Mesothelial cell of epicardium (in vitro differentiated cells): ENCODE results near the gene NLGN1. TPM values are rescaled to one million over a fixed set of nuclear protein-coding genes. Genes with fewer than 3 reads are reported as not detected.

Source experiments
- DNase-seq, 2 experiments: peaks; one replicate each; pipeline ENCODE4 v3.0.0; 2021; ENCODE audit warnings: low spot score in 2 of 2; ENCODE audit not compliant: unreplicated experiment in 2 of 2
- H3K27ac Mint-ChIP-seq: 2 replicates; pipeline ENCODE4 v1.8.0; 2021; ENCODE audit warnings: mixed read lengths
- H3K27me3 Mint-ChIP-seq: 2 replicates; pipeline ENCODE4 v1.8.0; 2021; ENCODE audit warnings: low read depth, mixed read lengths
- H3K36me3 Mint-ChIP-seq: 2 replicates; pipeline ENCODE4 v1.8.0; 2021; ENCODE audit warnings: mixed read lengths
- H3K4me1 Mint-ChIP-seq: 2 replicates; pipeline ENCODE4 v1.8.0; 2021; ENCODE audit warnings: mixed read lengths
- H3K4me3 Mint-ChIP-seq: 2 replicates; pipeline ENCODE4 v1.8.0; 2021; ENCODE audit warnings: mild to moderate bottlenecking, moderate library complexity, mixed read lengths
- H3K9me3 Mint-ChIP-seq: 2 replicates; pipeline ENCODE4 v1.8.0; 2021; ENCODE audit warnings: mixed read lengths
- total RNA-seq: library from RNA; stranded (reverse); gene quantifications from 3 replicates; pipeline ENCODE4 v1.2.1, GENCODE V29; 2021
- TF ChIP-seq, protein P1 (sequence below): fragments of 200-600 bp; sonication (generic); IDR thresholded peaks from one replicate; pipeline ENCODE4 v1.5.0; 2021; ENCODE audit warnings: antibody characterized with exemption; ENCODE audit not compliant: unreplicated experiment

Gene NLGN1
- total RNA-seq, 1 donor from 2014 or later, result 4.2 TPM

DNA sequence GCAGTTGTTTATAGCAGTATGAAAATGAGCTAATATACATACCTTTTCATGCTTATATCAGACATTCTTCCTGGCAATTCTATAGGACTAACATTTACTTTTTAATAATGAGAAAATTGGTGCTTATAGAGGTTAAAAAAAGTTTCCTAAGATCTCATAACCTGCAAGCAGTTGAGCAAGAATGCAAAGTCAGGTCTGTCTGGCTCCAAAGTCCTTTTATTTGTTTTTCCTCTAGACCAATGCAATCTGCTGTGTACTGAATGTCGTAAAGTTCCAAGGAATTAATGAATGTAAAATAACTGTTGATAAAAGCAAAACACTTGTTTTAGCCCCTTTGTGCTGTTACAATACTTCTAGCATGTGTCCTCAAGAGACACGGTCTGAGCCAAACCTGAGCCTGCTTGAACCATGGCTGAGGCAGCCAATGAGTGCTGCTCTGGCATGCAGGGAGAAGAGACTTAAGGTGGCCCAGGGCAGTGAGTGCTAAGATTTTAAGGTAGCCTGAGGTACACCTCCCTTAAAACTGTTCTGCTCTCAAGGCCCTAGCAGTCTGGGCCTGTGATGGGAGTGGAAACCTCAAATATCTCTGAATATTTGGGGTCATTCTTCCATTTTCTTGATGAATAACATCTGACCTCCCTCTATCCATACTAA lies 906.5 kb downstream of the NLGN1 start:
- Mint-ChIP-seq H3K27ac (no peak overlapping the region), H3K4me1 (no peaks in the 10 kb centered on the region), H3K27me3 (peaks cover 2% of the 10 kb centered on the region), H3K4me3 (no peak overlapping the region), H3K36me3 (no peaks in the 10 kb centered on the region), H3K9me3 (peaks cover 3% of the 10 kb centered on the region)
- DNase-seq, result no peak
- TF ChIP-seq, protein P1, sequence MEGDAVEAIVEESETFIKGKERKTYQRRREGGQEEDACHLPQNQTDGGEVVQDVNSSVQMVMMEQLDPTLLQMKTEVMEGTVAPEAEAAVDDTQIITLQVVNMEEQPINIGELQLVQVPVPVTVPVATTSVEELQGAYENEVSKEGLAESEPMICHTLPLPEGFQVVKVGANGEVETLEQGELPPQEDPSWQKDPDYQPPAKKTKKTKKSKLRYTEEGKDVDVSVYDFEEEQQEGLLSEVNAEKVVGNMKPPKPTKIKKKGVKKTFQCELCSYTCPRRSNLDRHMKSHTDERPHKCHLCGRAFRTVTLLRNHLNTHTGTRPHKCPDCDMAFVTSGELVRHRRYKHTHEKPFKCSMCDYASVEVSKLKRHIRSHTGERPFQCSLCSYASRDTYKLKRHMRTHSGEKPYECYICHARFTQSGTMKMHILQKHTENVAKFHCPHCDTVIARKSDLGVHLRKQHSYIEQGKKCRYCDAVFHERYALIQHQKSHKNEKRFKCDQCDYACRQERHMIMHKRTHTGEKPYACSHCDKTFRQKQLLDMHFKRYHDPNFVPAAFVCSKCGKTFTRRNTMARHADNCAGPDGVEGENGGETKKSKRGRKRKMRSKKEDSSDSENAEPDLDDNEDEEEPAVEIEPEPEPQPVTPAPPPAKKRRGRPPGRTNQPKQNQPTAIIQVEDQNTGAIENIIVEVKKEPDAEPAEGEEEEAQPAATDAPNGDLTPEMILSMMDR, result no peak

DNA sequence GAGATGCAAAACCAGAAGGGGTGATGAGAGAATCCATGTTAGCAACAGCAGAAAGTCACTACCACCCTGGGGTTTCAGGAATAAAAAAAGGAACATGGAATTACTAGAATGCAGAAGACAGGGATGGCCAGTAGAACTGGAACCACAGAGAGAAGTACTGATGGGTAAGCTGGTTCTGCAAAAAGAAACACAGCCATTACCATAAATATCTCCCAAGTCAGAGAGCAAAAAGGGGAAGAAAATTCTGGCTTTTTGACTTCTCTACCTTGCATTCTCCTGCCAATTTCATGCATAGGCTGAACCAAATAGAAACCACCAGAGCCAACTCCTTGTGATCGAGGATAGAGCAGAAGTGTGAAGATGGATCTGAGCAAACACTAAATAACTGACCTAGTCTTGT lies 911.2 kb downstream of the NLGN1 start:
- Mint-ChIP-seq H3K4me1 (no peaks in the 10 kb centered on the region), H3K4me3 (no peak overlapping the region), H3K27me3 (no peaks in the 10 kb centered on the region), H3K27ac (no peak overlapping the region), H3K36me3 (no peaks in the 10 kb centered on the region), H3K9me3 (no peaks in the 10 kb centered on the region)
- TF ChIP-seq, protein P1, result no peak
- no peak for DNase-seq

DNA sequence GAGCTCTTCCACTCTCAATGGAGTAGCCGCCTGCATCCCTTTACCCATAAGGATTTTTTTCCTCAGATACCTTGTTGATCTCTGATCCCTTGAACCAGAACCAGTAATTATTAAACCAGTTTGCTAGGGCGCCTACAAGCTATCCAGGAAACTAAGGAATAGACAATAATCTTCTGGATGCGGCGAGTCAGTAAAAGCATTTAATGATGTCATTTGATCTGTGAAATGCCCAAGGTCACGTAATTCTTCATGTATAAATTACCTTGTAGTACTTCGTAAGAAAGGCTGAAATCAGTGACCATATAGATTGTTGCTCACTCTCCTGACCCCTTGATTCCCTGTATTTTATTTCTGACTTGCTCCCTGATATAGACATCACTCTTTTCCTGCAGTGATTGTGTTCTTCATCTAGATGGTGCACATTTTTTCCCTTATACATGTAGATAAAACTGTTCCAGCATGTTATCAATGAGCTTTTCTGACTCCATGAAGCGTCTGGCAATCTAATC lies 913.0 kb downstream of the NLGN1 start:
- Mint-ChIP-seq H3K4me1 (no peaks in the 10 kb centered on the region), H3K36me3 (no peaks in the 10 kb centered on the region), H3K4me3 (no peak overlapping the region), H3K27me3 (no peaks in the 10 kb centered on the region), H3K9me3 (no peaks in the 10 kb centered on the region), H3K27ac (no peak overlapping the region)
- TF ChIP-seq, protein P1, result no peak
- no peak for DNase-seq

DNA sequence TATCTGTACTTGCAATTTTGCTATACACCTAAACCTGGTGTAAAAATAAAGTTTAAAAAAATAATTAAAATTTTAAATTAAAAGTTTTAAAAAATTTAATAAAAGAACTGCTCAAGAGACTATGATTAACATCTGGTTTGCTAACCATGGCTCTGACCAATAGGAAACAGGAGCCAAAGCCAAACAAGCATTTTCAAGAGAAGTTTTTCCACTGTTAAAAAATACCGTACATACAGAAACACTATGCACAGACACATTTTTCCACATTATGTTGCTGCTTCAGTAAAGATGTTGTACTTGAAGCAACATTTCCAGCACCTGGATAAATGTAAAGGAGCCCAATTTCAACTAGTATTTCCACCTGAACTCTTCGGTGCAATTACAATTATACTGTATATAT lies 917.7 kb downstream of the NLGN1 start:
- Mint-ChIP-seq H3K27ac (no peak overlapping the region), H3K4me1 (peaks cover 2% of the 10 kb centered on the region), H3K27me3 (no peaks in the 10 kb centered on the region), H3K9me3 (peaks cover 15% of the 10 kb centered on the region), H3K4me3 (no peak overlapping the region), H3K36me3 (peaks cover under 1% of the 10 kb centered on the region)
- TF ChIP-seq, protein P1, result no peak
- no peak for DNase-seq

DNA sequence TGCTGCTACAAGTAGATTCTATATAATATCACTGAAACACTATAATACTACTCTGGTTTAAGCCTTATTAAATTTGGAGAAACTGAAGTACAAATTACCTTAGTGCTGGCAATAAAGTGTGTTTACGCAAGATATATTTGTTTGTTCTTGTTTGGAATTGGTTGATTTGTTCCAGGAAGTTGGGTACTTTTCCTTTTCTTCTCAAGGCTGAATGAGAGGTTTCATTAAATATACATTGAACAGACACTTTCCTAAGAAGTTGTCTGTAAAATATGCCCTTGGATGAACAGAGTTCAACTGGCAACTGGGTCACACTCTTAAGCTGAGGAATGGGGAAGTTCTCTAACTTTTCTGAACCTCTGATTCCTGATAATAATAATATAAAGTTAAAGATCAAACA lies 919.5 kb downstream of the NLGN1 start:
- H3K27ac Mint-ChIP-seq, result no peak overlapping the region
- DNase-seq, result no peak
- peaks cover 32% of the 10 kb centered on the region for H3K9me3 Mint-ChIP-seq
- no peak overlapping the region for H3K4me3 Mint-ChIP-seq
- no peaks in the 10 kb centered on the region for H3K27me3 Mint-ChIP-seq
- peaks cover 6% of the 10 kb centered on the region for H3K36me3 Mint-ChIP-seq
- TF ChIP-seq, protein P1, result no peak
- peaks cover 2% of the 10 kb centered on the region for H3K4me1 Mint-ChIP-seq
